Measurements from ENCODE around the gene NIPSNAP3A. TPM values are rescaled to one million over a fixed set of nuclear protein-coding genes. Genes with fewer than 3 reads are reported as not detected.
A peak's percentile ranks its signal among the peaks of the same experiment; 100 is the strongest.
"Not testable (repeated sequence)": the region's sequence is repeated elsewhere in the genome, so short reads cannot be mapped to it uniquely, and the experiment has no call there.

Gene NIPSNAP3A
- total RNA-seq, 4 donors from 2014 or later: 7.9 to 30.5 (median 17.6) TPM

DNA sequence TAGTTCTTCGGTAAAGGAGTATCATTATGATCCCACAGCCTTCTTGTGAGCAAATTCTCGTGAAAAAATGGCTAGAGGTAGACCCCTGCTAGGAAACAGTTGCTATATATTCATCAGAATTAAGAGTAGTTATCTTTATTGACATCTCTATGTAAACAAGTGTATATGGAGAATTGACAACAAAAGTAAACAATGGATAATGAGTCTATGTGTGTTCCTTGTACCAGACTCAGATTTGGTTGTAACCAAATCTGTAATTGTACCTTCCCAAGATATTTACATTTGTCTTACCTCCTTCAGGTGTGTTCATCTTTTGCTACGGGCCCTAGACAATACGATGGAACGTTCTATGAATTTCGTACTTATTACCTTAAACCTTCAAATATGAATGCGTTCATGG, 18.5 kb downstream of the NIPSNAP3A start:
- DNase-seq: no peak
- TF ChIP-seq, protein P1, sequence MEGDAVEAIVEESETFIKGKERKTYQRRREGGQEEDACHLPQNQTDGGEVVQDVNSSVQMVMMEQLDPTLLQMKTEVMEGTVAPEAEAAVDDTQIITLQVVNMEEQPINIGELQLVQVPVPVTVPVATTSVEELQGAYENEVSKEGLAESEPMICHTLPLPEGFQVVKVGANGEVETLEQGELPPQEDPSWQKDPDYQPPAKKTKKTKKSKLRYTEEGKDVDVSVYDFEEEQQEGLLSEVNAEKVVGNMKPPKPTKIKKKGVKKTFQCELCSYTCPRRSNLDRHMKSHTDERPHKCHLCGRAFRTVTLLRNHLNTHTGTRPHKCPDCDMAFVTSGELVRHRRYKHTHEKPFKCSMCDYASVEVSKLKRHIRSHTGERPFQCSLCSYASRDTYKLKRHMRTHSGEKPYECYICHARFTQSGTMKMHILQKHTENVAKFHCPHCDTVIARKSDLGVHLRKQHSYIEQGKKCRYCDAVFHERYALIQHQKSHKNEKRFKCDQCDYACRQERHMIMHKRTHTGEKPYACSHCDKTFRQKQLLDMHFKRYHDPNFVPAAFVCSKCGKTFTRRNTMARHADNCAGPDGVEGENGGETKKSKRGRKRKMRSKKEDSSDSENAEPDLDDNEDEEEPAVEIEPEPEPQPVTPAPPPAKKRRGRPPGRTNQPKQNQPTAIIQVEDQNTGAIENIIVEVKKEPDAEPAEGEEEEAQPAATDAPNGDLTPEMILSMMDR (IDR thresholded peaks at IDR 0.05): no peak
- no peak for TF ChIP-seq POLR2A (IDR thresholded peaks at IDR 0.05)
- H3K36me3 ChIP-seq: no peaks in the 10 kb centered on the region
- H3K4me1 ChIP-seq: peaks cover 0 to 9% (median 2%) of the 10 kb centered on the region in 4 donors
- no peaks in the 10 kb centered on the region for H3K27me3 ChIP-seq
- H3K27ac ChIP-seq: no peak overlapping the region
- no peaks in the 10 kb centered on the region for H3K9me3 ChIP-seq
- H3K4me3 ChIP-seq: no peak overlapping the region

DNA sequence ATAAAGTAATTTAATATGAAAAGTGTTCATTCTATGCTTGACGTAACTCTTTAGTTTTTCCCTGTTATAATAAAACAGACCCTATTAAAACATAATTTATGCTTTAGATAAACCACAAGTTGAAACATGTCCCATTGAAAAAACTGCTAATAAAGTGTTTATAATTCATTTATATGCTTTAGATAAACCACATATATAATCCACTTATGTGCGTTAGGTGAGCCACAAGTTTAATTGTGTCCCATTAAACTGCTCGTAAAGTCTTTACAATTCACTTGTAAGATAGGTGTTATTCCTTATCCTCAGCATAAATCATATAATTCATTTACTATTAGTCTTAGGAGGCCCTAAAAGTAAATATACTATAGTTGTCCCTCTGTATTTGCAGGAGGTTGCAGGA, 20.0 kb downstream of the NIPSNAP3A start:
- H3K36me3 ChIP-seq: no peaks in the 10 kb centered on the region
- no peak overlapping the region for H3K4me3 ChIP-seq
- H3K27ac ChIP-seq: no peak overlapping the region
- no peaks in the 10 kb centered on the region for H3K9me3 ChIP-seq
- H3K27me3 ChIP-seq: no peaks in the 10 kb centered on the region
- H3K4me1 ChIP-seq: peaks cover 0 to 9% (median 2%) of the 10 kb centered on the region in 4 donors
- TF ChIP-seq, protein P1 (IDR thresholded peaks at IDR 0.05): no peak
- no peak for TF ChIP-seq POLR2A (IDR thresholded peaks at IDR 0.05)
- no peak for DNase-seq

DNA sequence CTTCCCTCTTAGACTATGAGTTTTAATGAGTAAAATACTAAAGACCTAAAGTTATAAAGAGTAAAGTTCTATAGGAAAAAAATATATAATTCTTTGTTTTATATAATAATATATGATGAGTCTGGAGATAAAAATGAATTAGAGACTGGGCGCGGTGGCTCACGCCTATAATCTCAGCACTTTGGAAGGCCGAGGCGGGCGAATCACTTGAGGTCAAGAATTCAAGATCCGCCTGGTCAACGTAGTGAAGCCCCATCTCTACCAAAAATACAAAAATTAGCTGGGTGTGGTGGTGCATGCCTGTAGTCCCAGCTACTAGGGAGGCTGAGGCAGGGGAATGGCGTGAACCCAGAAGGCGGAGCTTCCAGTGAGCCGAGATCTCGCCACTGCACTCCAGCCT, 21.5 kb downstream of the NIPSNAP3A start:
- H3K27me3 ChIP-seq, H3K27ac ChIP-seq, H3K4me1 ChIP-seq, H3K4me3 ChIP-seq, DNase-seq, H3K9me3 ChIP-seq, H3K36me3 ChIP-seq: not testable (repeated sequence)

DNA sequence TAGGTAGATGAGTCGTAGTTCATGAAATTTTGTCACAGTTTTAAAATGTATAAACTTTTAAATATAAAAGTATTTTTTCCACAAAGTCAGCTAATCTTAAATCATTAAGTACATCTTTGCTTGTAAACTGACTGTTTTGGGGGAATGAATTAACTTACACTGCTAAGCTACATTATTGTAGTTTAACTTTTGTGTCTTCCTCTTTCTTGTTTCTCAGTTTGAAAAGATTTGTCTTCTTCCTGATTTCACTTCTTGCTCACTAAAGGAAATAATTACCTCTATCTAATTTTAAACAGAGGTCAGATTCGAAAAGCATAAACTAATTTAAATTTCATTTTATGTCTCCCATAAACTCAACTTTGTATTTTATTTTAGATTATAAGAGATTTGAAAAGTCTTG, 22.2 kb downstream of the NIPSNAP3A start:
- Histone ChIP-seq H3K27ac (no peak overlapping the region), H3K27me3 (no peaks in the 10 kb centered on the region), H3K36me3 (no peaks in the 10 kb centered on the region), H3K4me3 (no peak overlapping the region), H3K9me3 (no peaks in the 10 kb centered on the region), H3K4me1 (peaks cover 0 to 7% (median 2%) of the 10 kb centered on the region in 4 donors)
- TF ChIP-seq, protein P1 (IDR thresholded peaks at IDR 0.05): no peak
- TF ChIP-seq POLR2A (IDR thresholded peaks at IDR 0.05): no peak
- DNase-seq: no peak

DNA sequence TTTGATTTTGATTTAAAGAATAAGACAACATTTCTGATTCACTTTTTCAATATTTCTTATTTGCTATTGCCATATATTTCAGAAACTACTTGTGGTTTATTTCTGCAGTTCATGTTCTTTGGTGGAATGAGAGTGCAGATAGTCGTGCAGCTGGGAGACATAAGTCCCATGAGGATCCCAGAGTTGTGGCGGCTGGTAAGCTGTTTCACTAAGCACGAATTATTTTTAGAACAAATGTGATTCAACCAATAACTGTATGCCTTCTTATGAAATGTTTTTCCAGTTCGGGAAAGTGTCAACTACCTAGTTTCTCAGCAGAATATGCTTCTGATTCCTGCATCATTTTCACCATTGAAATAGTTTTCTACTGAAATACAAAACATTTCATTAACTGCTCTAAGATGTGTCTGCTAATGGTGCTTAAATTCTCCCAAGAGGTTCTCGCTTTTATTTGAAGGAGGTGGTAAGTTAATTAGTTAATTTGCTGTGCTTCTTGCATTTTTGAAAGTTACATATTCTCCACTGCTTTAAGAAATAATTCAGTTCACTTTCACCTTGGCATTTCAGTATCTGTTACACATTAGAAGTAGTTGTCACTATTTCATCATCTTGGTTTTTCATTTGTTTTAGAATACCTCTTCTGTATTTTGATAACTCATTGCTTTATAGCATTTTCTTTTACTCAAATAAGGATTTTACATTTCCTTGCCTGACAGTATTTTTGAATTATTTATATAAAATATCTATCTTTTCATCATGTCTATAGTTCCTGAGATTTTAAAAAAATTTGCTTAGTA, 25.4 kb downstream of the NIPSNAP3A start:
- Histone ChIP-seq H3K27ac (no peak overlapping the region), H3K36me3 (no peaks in the 10 kb centered on the region), H3K4me3 (no peak overlapping the region), H3K9me3 (no peaks in the 10 kb centered on the region), H3K27me3 (no peaks in the 10 kb centered on the region), H3K4me1 (no peaks in the 10 kb centered on the region)
- TF ChIP-seq POLR2A (IDR thresholded peaks at IDR 0.05): no peak
- TF ChIP-seq, protein P1 (IDR thresholded peaks at IDR 0.05): no peak
- DNase-seq: peak in 1 of 3 donors; percentile 30

DNA sequence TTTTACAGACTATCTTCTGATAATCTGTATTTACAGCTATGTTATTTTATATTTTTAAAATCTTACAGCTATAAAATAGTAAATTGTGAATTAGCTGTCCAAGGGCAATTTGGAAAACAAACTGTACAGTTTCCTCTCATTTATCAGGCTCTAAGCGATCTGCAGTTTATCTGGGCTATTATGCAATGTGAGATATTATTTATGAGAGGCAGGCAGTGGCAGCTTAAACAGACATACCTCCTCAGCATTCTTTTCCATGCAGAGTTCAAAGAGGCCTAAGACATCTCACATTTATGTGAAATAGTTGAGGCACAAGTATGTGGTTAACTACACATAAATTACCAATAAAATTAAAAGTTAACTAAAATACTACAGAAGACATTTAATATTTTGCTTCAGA, 26.6 kb downstream of the NIPSNAP3A start:
- H3K4me1 ChIP-seq: no peaks in the 10 kb centered on the region
- H3K9me3 ChIP-seq: no peaks in the 10 kb centered on the region
- peak overlapping the region in 1 of 4 donors; percentile 60 for H3K27ac ChIP-seq
- no peak overlapping the region for H3K4me3 ChIP-seq
- DNase-seq: no peak
- TF ChIP-seq, protein P1 (IDR thresholded peaks at IDR 0.05): no peak
- no peaks in the 10 kb centered on the region for H3K36me3 ChIP-seq
- no peaks in the 10 kb centered on the region for H3K27me3 ChIP-seq

Data from Peyer's patch (tissue), 4 donors.